ENCODE results near the gene BDKRB2.
A peak's percentile ranks its signal among the peaks of the same experiment; 100 is the strongest.

BDKRB2 gene

GRCh38 chr14:96272777-96273473 is 68.3 kb downstream of the BDKRB2 start:
- DNase-seq (ENCODE audit: low spot score) = no peak

DNA sequence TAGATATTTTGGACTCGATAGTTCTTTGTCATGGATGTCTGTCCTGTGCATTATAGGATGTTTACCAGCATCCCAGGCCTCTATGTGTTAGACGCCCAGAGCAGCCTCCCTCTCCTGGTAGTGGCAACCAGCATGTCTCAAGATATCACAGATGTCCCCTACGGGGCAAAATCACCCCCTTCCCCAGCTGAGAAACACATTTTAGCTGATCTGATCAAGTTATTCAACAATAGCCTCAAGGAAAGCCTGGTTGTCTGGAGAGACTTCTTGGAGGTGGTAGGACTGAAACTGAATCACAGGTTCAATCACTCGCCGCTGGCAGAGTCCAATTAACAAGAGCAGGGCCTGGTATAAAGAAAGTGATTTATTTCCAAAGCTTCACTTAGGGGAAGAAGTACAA is 69.0 kb downstream of the BDKRB2 start:
- no peak for DNase-seq (ENCODE audit: low spot score)

DNA sequence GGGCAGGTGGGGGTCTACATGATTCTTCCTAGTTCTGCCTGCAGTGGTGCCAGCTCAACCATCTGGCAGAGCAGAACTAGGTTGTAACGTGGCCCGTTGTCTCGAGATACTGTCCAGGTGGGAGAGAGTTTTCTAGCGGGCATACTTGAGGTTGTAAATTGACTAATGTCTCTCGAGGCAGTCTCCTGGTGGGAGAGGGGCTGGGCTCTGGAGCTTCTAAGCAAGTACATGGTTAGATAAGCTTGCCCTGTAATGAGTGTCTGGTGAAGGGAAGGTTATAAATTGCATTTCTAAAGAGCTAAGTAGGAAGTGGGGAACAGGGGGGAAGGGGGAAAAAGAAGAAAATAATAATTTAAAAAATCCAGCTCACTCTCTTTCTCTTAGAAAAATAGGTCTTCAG is 69.5 kb downstream of the BDKRB2 start:
- DNase-seq (ENCODE audit: low spot score) = no peak

DNA sequence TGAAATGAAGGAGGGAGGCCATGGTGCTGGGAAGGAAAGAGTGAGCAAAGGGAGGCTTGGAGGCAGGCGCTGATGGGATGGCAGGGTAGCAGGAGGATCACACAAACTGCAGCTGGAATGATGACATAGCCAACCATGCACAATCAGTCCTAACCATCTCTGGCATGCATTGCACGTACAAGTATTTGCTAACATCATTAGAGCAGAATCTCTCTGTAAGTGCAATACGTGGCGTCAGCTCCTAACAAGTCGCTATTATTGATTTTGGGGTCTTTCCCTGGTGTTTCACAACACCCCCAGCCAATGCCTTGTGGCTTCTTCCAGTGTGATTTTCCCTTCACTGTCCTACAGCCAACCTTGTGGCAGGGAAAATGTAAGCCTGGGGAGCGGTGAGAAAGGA is 69.9 kb downstream of the BDKRB2 start:
- no peak for DNase-seq (ENCODE audit: low spot score)

DNA sequence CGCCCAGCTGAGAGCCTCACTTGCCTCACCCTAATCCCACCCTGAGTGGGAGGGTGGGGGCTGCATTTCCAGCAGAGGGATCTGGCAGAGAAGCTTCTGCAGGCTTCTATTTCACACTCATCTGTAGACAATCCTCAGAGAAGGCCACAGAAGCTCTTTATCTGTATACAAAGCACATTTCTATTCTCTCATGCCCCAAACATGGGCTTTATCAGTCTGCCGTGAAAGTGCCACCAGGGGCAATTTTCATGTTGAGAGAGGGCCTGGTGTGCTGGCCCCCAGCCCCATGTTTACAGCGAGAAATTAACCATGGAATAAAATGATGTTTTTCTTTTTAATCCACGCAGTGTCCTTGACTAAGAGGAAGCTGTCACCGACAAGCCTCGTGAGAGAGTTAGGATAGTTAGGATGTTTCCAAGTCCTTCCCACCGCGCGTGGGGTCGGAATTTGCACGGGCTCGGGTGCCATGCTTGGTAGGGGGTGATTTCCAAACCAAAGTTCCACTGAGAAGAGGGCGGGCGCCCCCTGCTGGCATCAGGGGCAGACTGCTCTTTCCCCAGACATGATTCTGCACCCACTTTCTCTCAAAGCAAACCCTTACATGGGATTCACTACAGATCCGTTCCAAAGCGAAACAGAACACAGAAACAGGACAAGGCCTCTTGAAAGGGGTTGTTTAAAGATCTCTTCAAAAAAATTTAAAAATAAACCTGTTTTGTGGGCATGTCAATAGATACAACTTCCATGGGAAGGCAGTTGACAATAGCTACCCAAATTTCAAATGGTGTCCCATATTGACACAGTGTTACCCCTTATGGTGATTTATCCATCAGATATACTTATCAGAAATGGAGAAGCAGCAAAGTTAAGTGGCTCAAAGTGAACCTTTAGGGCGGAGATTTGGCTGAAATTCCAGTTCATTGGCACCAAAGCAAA is 70.8 kb downstream of the BDKRB2 start:
- DNase-seq (ENCODE audit: low spot score) = peak; percentile 86

GRCh38 chr14:96277890-96278289 is 73.3 kb downstream of the BDKRB2 start:
- no peak for DNase-seq (ENCODE audit: low spot score)

- DNase-seq (ENCODE audit: low spot score) = no peak
These were observed 74.9 kb downstream of the BDKRB2 start for GRCh38 chr14:96279564-96279963.

DNA sequence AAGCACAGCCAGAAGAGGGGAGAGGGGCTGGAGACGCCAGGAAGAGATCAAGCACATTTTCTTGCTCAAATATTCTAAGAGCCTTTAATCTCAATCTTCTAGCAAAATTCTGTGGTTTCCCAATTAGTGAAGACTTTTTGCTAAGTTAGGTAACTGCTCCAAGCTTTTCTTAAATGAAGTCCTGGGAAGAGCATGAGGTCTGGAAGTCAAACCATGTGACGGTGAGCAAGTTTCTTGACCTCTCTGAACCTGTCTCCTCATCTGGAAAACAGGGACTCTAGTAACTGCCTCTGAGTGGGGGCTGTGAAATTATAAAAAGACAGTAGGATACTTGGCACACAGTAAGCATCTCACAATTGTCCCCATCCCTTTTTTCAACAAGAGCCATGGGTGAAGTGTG is 75.5 kb downstream of the BDKRB2 start:
- no peak for DNase-seq (ENCODE audit: low spot score)

GRCh38 chr14:96281486-96281885 is 76.8 kb downstream of the BDKRB2 start:
- DNase-seq (ENCODE audit: low spot score) = no peak

- DNase-seq (ENCODE audit: low spot score) = no peak
These were observed 79.4 kb downstream of the BDKRB2 start for GRCh38 chr14:96284008-96284407.

GRCh38 chr14:96284430-96284829 is 79.8 kb downstream of the BDKRB2 start:
- no peak for DNase-seq (ENCODE audit: low spot score)

- no peak for DNase-seq (ENCODE audit: low spot score)
These were observed 81.0 kb downstream of the BDKRB2 start for GRCh38 chr14:96285667-96286066.

GRCh38 chr14:96286251-96286650 is 81.6 kb downstream of the BDKRB2 start:
- no peak for DNase-seq (ENCODE audit: low spot score)

DNA sequence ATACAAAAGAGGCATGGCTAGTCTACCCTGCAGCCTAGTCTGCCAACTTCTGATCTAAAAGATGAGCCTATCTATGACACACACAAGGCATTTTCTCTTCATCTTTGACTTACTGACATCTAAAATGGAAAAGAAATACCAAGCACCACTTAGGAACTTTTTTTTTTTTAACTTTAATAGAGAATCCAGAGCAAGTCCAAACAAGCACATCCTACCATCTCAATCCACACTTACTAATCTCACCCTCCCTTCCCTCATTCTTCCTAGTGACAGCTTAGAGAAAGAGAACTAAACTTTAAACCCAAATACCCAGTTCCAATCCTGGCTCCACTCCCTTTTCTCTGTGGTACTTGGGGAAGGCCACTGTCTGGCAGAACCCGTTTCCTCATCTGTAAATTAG is 83.2 kb downstream of the BDKRB2 start:
- no peak for DNase-seq (ENCODE audit: low spot score)
